Astrocyte (in vitro differentiated cells and primary cell): ENCODE results near the gene OTUD5. TPM values are rescaled to one million over a fixed set of nuclear protein-coding genes. Genes with fewer than 3 reads are reported as not detected.
A peak's percentile ranks its signal among the peaks of the same experiment; 100 is the strongest.
"Not testable (repeated sequence)": the region's sequence is repeated elsewhere in the genome, so short reads cannot be mapped to it uniquely, and the experiment has no call there.

Experiments used
- DNase-seq: peaks from one replicate; pipeline ENCODE4 v3.0.0-alpha.2; 2010; ENCODE audit warnings: low read depth
- FAIRE-seq: peaks from 2 replicates; lab custom pipeline; 2011; peaks lifted over from hg19 to GRCh38; lab: Jason Lieb, UNC
- H2AFZ ChIP-seq: 2 replicates; pipeline ENCODE4 v1.6.0; 2012; ENCODE audit warnings: low read depth, low read length, inconsistent platforms
- H3K27ac ChIP-seq: 2 replicates; pipeline ENCODE4 v1.5.1; 2011; ENCODE audit warnings: low read depth, low read length, inconsistent platforms
- H3K27me3 ChIP-seq: 2 replicates; pipeline ENCODE4 v1.6.0; 2011; ENCODE audit warnings: low read length, inconsistent platforms; ENCODE audit not compliant: insufficient read depth
- H3K36me3 ChIP-seq: 2 replicates; pipeline ENCODE4 v1.5.1; 2011; ENCODE audit warnings: low read length, inconsistent platforms; ENCODE audit not compliant: insufficient read depth
- H3K4me1 ChIP-seq: 2 replicates; pipeline ENCODE4 v1.5.1; 2011; ENCODE audit warnings: low read length, inconsistent platforms; ENCODE audit not compliant: insufficient read depth
- H3K4me2 ChIP-seq: 2 replicates; pipeline ENCODE4 v1.6.0; 2012; ENCODE audit warnings: low read length, inconsistent platforms
- H3K4me3 ChIP-seq: 2 replicates; pipeline ENCODE4 v1.5.1; 2011; ENCODE audit warnings: low read depth, mild to moderate bottlenecking, low read length, inconsistent platforms; ENCODE audit not compliant: insufficient read depth
- H3K79me2 ChIP-seq: 2 replicates; pipeline ENCODE4 v1.6.0; 2012; ENCODE audit warnings: mild to moderate bottlenecking, low read length, inconsistent platforms; ENCODE audit not compliant: insufficient read depth
- H3K9ac ChIP-seq: 2 replicates; pipeline ENCODE4 v1.6.0; 2012; ENCODE audit warnings: mild to moderate bottlenecking, low read length, inconsistent platforms
- H3K9me3 ChIP-seq: 2 replicates; pipeline ENCODE4 v1.5.1; 2012; ENCODE audit warnings: low read depth, mild to moderate bottlenecking, low read length, inconsistent platforms; ENCODE audit not compliant: insufficient read depth
- H4K20me1 ChIP-seq: 2 replicates; pipeline ENCODE4 v1.6.0; 2012; ENCODE audit warnings: low read length, inconsistent platforms; ENCODE audit not compliant: insufficient read depth
- H3K27ac Mint-ChIP-seq: one replicate; pipeline ENCODE4 v1.8.0; 2021; ENCODE audit warnings: mild to moderate bottlenecking, mixed read lengths; ENCODE audit not compliant: unreplicated experiment
- H3K27me3 Mint-ChIP-seq: one replicate; pipeline ENCODE4 v1.8.0; 2021; ENCODE audit warnings: low read depth, mixed read lengths; ENCODE audit not compliant: unreplicated experiment
- H3K36me3 Mint-ChIP-seq: one replicate; pipeline ENCODE4 v1.8.0; 2021; ENCODE audit warnings: low read depth, mixed read lengths; ENCODE audit not compliant: unreplicated experiment
- H3K4me1 Mint-ChIP-seq: one replicate; pipeline ENCODE4 v1.8.0; 2021; ENCODE audit warnings: low read depth, mixed read lengths; ENCODE audit not compliant: unreplicated experiment
- H3K4me3 Mint-ChIP-seq: one replicate; pipeline ENCODE4 v1.8.0; 2021; ENCODE audit warnings: mild to moderate bottlenecking, moderate library complexity, mixed read lengths; ENCODE audit not compliant: unreplicated experiment
- H3K9me3 Mint-ChIP-seq: one replicate; pipeline ENCODE4 v1.8.0; 2021; ENCODE audit warnings: mild to moderate bottlenecking, mixed read lengths; ENCODE audit not compliant: unreplicated experiment
- CTCF ChIP-seq: IDR thresholded peaks from 2 replicates; pipeline ENCODE4 v1.5.1; 2011; ENCODE audit warnings: low read depth, mild to moderate bottlenecking, inconsistent platforms, low read length, moderate library complexity; ENCODE audit not compliant: insufficient read depth
- EZH2 ChIP-seq: IDR thresholded peaks from 2 replicates; pipeline ENCODE4 v1.6.1; 2012; ENCODE audit warnings: mild to moderate bottlenecking, low read length, inconsistent platforms; ENCODE audit not compliant: insufficient read depth
- total RNA-seq: library from RNA; stranded (reverse); gene quantifications from 2 replicates; pipeline ENCODE4 v1.2.1, GENCODE V29; 2021

The OTUD5 gene
- total RNA-seq, 1 donor from 2014 or later: 56.1 TPM

GRCh38 chrX:48890934-48891401 lies 66.4 kb downstream of the OTUD5 start:
- no peak overlapping the region for H2AFZ ChIP-seq
- H3K27me3 Mint-ChIP-seq: no peaks in the 10 kb centered on the region
- peaks cover 3% of the 10 kb centered on the region for H3K4me1 Mint-ChIP-seq
- no peak for TF ChIP-seq CTCF
- no peak for TF ChIP-seq EZH2
- H3K4me3 ChIP-seq: peak overlapping the region; percentile 48
- H3K27ac ChIP-seq: no peak overlapping the region
- H3K36me3 ChIP-seq: no peaks in the 10 kb centered on the region
- no peaks in the 10 kb centered on the region for H3K9me3 ChIP-seq
- peak overlapping the region; percentile 46 for H3K9ac ChIP-seq
- no peak for DNase-seq
- H3K4me3 Mint-ChIP-seq: peak overlapping the region; percentile 85
- peak overlapping the region; percentile 86 for H3K4me2 ChIP-seq
- H4K20me1 ChIP-seq: no peaks in the 10 kb centered on the region
- FAIRE-seq: no peak
- peaks cover 3% of the 10 kb centered on the region for H3K4me1 ChIP-seq
- no peaks in the 10 kb centered on the region for H3K9me3 Mint-ChIP-seq
- H3K27me3 ChIP-seq: no peaks in the 10 kb centered on the region
- peaks cover 7% of the 10 kb centered on the region for H3K79me2 ChIP-seq
- H3K36me3 Mint-ChIP-seq: peaks cover 3% of the 10 kb centered on the region
- peak overlapping the region; percentile 80 for H3K27ac Mint-ChIP-seq

- Histone ChIP-seq H3K79me2 (peaks cover 5% of the 10 kb centered on the region), H3K36me3 (no peaks in the 10 kb centered on the region), H2AFZ (no peak overlapping the region), H4K20me1 (no peaks in the 10 kb centered on the region), H3K9me3 (no peaks in the 10 kb centered on the region), H3K4me1 (peaks cover 3% of the 10 kb centered on the region), H3K9ac (peak overlapping the region; percentile 46), H3K27ac (no peak overlapping the region), H3K4me2 (peak overlapping the region; percentile 86), H3K4me3 (no peak overlapping the region), H3K27me3 (no peaks in the 10 kb centered on the region)
- DNase-seq (no peak), FAIRE-seq (no peak)
- TF ChIP-seq EZH2 (no peak), CTCF (no peak)
- no peaks in the 10 kb centered on the region for H3K27me3 Mint-ChIP-seq
- H3K27ac Mint-ChIP-seq: peak overlapping the region; percentile 80
- H3K4me1 Mint-ChIP-seq: peaks cover 2% of the 10 kb centered on the region
- peaks cover 3% of the 10 kb centered on the region for H3K36me3 Mint-ChIP-seq
- peak overlapping the region; percentile 85 for H3K4me3 Mint-ChIP-seq
- H3K9me3 Mint-ChIP-seq: no peaks in the 10 kb centered on the region
Observed at GRCh38 chrX:48890296-48890925, 67.0 kb downstream of the OTUD5 start.

GRCh38 chrX:48886586-48886985 lies 70.8 kb downstream of the OTUD5 start:
- not testable (repeated sequence) for H2AFZ ChIP-seq, H3K27me3 Mint-ChIP-seq, H3K36me3 ChIP-seq, FAIRE-seq, H3K9me3 Mint-ChIP-seq, H4K20me1 ChIP-seq, H3K4me3 Mint-ChIP-seq, H3K27me3 ChIP-seq, H3K4me2 ChIP-seq, H3K4me1 ChIP-seq, H3K27ac ChIP-seq, H3K4me1 Mint-ChIP-seq, H3K4me3 ChIP-seq, DNase-seq, H3K79me2 ChIP-seq, H3K9me3 ChIP-seq, H3K27ac Mint-ChIP-seq, H3K36me3 Mint-ChIP-seq, H3K9ac ChIP-seq
